GM20000 (cell line): ENCODE data around the gene CCL28.

Experiments used
- DNase-seq: peaks from one replicate; pipeline ENCODE4 v3.0.0; 2012; ENCODE audit warnings: low spot score
- CTCF ChIP-seq: IDR thresholded peaks from 2 replicates; pipeline ENCODE4 v1.5.1; 2012; ENCODE audit warnings: mild to moderate bottlenecking, control low read depth; ENCODE audit errors: extremely low read depth, missing control alignments

Gene CCL28

DNA sequence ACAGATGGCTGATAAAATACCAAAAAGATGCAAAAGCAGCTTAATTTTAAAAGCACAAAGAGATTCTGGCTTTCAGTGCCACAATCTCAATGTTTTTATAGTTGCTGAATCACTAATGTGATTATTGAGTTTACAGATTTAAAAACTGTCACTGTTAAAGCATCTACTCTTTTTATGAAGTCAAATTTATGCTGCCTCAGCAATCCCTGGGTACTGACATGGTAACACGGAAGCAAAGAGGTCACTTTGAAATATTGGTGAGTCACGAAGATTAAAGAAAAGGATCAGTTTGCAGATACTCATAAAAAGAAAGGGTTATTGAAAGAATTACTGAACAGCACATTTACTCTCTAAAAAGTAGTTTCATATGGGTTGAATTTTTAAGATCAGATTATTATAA lies 59.3 kb downstream of the CCL28 start:
- no peak for DNase-seq
- TF ChIP-seq CTCF: no peak

GRCh38 chr5:43352131-43352530 lies 60.1 kb downstream of the CCL28 start:
- TF ChIP-seq CTCF: no peak
- DNase-seq: no peak

GRCh38 chr5:43348861-43349363 lies 63.3 kb downstream of the CCL28 start:
- no peak for TF ChIP-seq CTCF
- DNase-seq: no peak

GRCh38 chr5:43348207-43348606 lies 64.0 kb downstream of the CCL28 start:
- DNase-seq: no peak
- TF ChIP-seq CTCF: no peak

DNA sequence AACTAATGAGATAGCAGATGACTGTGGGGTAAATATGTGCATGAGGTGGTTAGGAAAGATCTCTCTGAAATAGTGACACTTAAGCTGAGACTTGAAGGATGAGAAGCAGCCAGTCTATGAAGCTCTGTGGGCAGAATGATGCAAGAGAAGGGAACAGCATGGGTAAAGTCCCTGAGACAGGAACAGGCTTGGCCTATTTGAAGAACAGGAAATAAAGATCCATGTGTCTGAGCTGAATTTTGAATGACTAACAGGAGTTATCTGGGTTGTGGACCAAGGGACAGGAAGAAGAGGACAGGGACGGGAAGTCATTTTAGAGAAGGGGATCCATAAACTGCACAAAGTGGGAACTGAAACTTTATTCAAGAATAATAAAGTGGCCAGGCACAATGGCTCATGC lies 73.3 kb downstream of the CCL28 start:
- no peak for TF ChIP-seq CTCF
- DNase-seq: no peak

DNA sequence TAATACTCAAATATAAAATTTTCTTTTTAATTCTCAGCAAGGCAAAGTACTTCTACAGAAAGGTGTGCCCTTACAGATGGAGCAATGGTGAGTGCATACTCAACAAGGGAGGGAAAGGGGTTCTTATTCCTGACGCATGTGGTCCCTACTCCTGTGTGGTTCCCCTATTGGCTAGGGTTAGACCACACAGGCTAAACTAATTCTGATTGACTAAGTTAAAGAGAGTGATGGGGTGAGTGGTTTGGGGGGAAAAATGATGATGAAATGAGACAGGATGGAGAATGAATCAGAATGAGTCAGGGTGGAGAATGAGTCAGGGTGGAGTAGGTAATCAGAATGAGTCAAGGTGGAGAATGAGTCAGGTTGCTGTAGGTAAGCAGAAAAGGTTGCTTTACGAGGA lies 76.0 kb downstream of the CCL28 start:
- no peak for DNase-seq
- TF ChIP-seq CTCF: no peak

- no peak for TF ChIP-seq CTCF
- no peak for DNase-seq
Measured at GRCh38 chr5:43335681-43336080, 76.5 kb downstream of the CCL28 start.
